MV-4-11 (cell line): ENCODE data around the gene LYSMD2.
A peak's percentile ranks its signal among the peaks of the same experiment; 100 is the strongest.

Experiments used
- DNase-seq: peaks from one replicate; lab custom pipeline; 2025; lab: John Stamatoyannopoulos, UW

The LYSMD2 gene

DNA sequence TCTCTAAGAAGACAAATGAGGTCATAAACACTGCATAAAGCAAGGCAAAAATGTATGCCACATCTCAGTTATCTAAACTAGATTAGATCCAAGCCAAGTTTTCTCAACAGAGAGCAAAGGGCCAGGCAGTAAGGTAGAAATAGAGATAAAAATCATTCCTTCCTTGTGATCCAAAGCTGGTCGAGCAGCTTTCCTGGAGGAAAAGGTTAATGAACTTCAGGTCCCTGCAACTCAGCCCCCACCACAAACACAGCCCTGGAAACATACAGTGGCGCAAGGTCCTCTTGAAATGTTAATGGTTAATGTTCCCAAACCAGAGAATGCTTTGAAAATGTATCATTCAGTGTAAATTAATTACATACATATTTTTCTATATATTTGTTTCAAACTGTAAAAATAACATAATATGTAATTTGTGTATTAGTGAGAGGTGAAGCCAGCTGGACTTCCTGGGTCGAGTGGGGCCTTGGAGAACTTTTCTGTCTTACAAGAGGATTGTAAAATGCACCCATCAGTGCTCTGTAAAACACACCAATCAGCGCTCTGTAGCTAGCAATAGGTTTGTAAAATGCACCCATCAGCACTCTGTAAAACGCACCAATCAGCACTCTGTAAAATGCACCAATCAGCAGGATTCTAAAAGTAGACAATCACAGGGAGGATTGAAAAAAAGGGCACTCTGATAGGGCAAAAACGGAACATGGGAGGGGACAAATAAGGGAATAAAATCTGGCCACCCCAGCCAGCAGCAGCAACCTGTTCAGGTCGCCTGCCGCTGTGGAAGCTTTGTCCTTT lies 17.1 kb downstream of the LYSMD2 start:
- DNase-seq, result no peak

DNA sequence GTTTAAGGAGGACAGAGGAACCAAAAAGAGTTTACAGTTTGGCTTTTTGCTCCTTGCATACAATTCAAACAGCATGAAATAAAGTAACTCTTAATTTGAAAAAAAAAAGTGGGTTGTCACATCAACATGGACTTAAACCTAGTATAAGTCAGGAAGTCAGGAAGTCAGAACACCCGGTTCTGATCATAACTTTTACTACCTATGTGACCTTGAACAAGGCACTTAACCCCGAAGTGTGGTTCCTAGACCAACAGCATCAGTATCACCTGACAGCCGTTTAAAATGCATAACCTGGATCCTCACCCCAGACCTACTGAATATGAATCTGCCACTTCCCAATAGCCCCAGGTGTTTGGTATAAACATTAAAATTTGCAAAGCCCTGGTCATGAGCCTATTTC lies 18.7 kb downstream of the LYSMD2 start:
- no peak for DNase-seq

DNA sequence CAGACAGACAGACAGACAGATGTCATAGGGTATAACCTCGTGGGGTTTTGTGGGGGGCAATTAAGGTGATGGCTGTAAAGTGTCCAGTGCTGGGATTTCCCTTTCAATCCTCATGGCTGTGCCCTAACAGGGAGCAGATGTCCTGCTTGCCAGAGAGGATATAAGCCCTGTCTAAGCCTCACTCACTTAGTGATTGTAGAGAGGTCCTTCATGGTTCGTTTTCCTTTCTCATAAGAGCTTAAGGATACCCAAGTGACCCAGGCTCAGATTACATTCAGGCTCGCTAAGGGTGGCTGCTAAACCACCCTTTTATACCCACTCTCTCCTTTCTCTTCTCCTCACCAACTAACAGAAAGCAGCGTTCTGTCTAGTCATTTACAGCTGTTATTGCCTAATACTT lies 19.2 kb downstream of the LYSMD2 start:
- no peak for DNase-seq

DNA sequence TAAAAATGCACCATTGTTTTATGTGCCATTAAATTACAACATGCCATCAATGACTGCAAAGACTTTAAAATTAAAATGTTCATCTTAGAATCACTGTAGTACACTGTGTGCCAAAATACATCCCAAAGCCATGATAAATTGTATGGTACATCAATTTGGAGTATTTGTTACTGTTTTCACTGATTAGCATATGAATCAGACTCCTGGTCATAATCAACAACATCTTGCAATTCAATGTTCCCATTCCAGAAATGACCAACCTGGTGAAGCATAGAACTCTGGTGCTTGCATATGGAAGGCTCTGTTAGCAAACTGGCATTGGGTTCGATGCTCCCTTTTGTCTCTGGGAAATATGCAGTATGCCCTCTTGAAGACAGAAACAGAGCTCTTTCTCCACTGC lies 22.5 kb downstream of the LYSMD2 start:
- DNase-seq, result no peak

DNA sequence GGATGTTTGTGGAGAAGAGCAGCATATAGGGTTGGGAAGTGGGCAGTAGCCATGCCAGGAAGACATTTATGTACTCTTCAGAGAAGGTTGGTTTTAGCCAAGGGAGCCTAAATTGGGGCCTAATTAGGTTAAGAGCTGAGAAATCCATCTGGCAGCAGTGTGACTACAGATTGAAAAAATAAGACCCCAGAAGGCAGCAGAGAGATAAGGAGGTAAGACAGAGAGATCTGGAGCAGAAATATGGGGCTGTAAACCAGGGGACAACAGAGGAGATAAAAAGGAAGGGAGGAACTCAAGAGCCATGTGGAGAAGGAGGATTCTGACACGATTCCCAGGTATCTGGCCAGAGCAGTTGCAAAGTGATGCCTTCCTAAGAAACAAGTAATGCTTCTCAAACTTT lies 23.3 kb downstream of the LYSMD2 start:
- no peak for DNase-seq

DNA sequence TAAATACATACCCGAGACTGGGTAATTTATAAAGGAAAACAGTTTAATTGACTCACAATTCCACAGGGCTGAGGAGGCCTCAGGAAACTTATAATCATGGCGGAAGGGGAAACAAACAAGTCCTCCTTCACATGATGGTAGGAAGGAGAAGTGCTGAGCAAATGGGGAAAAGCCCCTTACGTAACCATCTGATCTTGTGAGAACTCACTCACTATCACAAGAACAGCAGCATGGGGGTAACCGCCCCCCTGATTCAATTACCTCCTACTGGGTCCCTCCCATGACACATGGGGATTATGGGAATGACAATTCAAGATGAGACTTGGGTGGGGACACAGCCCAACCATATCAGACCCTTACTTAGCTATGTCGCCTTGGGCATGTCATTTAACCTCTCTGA lies 28.4 kb downstream of the LYSMD2 start:
- DNase-seq, result peak; percentile 13

DNA sequence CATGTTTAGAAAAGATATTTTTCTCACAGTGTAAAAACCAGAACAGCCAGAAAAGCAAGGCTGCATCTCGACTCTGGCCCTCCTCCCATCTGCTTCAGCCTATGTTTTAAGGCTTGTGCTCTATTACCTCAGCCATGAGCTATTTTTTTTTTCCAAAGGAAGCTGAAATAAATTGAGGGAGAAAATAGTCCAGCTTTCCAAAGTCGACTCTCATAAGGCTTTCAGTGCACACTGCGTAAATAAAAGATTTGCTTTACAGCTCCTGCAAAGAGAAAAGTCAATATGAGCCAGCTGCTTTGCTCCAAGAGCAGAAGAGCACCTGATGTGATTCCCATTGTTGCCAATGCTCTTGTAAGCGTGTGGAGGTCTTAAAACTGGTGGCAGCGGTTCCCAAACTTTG lies 29.4 kb downstream of the LYSMD2 start:
- DNase-seq, result no peak

DNA sequence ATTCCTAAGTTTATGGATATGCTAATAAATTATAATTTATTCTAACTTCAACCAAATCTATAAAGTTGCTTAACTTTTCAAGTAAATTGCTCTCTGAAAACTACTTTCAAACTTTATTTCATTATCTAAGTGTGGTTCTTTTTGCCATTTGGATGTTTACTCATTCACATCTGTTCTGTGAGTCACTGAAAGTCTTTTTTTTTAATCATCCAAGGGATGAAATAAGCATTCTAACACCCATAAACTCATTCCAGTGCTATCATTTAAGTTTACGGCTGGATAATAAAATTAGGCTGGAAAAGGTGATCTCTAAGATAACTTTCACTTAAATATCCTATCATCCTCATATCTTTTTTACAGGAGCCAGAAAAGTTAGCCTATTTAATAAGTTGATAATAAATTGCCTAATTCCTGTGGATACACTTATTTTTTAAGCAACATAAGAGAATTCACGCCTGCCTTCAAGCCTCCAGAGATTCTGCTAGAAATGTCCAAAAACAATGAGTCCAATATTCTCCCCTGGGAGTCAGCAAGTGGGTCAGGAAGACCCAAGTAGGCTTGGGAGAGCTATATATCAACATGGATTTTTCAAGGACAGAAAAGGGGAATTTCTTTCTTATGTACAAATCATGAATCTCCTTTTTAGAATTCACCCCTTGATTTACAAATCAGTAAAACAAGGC lies 30.4 kb downstream of the LYSMD2 start:
- no peak for DNase-seq

DNA sequence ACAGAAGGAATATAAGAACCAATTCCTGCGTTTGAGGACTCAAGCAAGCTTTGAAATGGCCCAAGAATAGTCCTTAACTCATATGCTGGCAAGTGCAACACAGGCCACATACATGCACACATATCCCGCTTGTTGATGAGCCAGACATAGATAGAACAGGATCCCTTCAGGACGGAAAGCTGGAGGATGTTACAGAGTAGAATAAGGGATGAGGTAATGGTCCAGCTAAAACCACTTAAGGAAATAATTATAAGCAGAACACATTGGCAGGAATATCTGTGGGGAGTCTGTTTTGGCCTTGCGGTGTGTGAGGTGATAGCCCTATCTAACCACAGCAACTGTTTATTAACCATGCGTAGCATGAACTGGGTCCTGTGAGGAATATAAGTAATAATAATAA lies 31.2 kb downstream of the LYSMD2 start:
- no peak for DNase-seq

DNA sequence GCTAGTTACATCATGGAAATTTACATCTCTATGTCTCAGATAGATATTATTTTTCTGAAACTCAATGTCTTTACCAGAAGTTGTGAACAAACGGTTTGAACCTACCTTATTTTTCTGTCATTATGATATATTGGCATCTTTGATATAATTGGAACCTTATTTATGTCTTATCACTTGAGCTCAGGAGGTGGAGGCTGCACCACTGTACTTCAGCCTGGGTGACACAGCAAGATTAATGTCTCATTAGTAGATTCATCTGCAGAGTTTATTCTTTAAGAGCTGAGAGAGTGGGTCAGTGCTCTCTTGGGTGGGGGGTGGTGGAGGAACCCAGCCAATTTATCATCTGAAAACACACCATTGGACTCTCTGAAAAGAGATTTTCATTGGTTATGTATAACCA lies 34.7 kb downstream of the LYSMD2 start:
- DNase-seq, result no peak

DNA sequence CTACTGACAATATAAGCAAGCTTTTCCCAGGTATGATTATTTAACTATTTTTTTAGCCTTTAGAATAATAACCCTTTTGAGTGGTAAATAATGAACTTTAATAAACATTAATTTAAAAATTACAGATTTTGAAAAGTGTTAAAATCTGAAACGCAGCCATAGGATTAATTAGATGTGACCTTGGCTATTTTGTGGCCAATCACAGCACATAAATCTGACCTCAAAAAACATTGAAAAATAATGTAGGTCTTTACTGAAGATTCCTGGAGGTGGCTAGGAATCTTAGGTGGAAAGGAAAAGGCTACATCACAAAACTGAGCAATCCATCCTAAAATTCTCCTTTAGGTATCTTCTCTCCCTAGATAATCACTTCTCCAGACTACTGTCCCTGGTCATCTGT lies 38.1 kb downstream of the LYSMD2 start:
- no peak for DNase-seq

DNA sequence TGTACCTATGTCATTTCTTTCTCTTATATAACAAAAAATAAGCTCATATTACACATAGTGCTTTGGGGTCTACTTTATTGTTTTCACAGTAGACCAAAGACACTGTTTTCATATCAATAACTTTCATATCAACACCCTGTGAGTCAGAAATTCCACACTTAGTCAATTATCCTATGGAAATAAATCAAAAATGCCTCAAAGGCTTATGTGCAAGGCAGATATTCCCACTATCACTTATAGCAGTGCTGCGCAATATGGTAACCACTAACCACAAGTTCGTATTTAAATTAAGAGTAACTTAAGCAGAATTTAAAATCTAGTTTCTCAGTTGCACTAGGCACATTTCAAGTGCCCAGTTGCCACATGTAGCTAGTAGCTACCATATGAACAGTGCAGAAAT lies 40.3 kb downstream of the LYSMD2 start:
- peak; percentile 76 for DNase-seq

DNA sequence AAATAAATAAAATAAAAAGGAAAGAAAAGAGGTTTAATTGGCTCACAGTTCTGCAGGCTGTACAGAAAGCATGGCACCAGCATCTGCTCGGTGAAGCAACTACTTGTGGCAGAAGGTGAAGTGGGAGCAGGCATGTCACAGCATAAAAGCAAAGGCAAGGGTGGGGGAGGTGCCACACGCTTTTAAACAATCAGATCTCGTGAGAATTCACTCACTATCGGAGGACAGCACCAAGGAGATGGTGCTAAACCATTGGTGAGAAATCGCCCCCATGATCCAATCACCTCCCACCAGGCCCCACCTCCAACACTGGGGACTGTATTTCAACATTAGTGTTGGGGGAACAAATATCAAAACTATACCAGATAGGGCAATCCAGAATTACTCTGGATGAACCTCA lies 40.9 kb downstream of the LYSMD2 start:
- DNase-seq, result no peak

DNA sequence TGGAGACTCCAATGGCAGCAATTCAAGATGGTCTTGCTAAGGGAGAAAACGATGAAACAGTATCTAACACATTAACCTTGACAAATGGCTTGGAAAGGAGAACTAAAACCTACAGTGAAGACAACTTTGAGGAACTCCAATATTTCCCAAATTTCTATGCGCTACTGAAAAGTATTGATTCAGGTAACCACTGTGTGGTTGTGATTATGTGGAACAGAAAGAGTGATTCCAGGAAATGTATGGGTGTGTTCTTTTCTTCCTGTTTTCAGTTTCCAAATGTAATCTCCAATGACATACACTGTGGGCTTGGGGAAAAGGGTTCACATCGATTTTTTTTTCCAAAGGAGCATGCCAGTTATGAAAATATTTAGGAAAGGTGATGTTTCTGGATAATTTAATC lies 45.3 kb downstream of the LYSMD2 start:
- DNase-seq, result peak; percentile 92

DNA sequence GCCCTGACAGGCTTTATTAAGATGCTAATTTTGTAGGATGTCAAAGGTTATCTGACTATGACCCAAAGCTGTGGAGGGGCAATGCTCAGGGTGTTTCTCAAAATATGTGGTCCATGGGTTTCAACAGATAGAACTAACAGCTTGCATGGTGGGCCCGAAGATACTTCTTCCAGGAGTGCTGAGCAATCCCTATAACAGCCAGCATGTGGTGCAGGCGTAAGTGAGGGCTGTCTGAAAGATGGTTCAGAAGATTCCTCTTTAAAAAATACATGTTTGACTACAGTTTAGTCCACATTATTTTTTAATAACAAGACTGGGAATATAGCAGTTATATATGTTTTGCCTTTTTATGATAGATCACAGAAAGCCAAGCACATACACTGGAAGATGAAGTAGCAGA lies 48.6 kb downstream of the LYSMD2 start:
- no peak for DNase-seq

DNA sequence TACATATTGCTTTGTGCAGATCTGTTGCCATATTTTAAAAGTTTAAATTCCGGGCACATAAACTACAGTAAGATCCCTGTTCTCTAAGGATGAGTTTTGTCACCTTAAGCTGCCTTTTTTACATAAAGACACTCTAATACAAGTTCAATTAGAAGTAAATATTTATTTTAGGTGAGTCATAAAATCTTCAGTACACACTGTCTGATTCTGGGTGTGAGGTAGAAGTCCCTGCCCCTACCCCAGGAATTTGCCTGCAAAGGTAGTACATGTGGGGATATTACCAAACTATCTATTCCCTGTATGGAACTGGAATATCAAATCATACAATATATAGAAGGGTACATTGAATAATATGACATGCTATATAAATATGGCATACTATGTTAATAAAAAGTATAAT lies 49.9 kb downstream of the LYSMD2 start:
- no peak for DNase-seq

DNA sequence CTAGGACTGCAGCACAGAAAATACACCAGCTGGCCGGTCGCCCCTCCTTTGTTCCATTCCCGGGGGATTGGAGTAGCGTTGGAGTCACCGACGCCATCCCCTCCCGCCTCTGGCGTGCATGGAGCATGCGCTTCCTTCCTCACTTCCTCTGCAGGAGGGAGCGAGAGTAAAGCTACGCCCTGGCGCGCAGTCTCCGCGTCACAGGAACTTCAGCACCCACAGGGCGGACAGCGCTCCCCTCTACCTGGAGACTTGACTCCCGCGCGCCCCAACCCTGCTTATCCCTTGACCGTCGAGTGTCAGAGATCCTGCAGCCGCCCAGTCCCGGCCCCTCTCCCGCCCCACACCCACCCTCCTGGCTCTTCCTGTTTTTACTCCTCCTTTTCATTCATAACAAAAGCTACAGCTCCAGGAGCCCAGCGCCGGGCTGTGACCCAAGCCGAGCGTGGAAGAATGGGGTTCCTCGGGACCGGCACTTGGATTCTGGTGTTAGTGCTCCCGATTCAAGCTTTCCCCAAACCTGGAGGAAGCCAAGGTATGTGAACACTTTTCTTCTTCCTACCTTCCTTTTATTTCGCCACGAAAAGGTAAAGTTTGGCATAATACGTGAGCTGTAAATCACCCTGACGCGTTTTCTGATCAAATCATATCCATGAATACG lies 56.0 kb downstream of the LYSMD2 start, which contains the start of gene SCG3:
Gene SCG3, plus strand, starts transcription at position 201 of the 661 bp plus-strand sequence. Its CDS starts 253 bp downstream, at position 454.
- DNase-seq, result peak; percentile 77

DNA sequence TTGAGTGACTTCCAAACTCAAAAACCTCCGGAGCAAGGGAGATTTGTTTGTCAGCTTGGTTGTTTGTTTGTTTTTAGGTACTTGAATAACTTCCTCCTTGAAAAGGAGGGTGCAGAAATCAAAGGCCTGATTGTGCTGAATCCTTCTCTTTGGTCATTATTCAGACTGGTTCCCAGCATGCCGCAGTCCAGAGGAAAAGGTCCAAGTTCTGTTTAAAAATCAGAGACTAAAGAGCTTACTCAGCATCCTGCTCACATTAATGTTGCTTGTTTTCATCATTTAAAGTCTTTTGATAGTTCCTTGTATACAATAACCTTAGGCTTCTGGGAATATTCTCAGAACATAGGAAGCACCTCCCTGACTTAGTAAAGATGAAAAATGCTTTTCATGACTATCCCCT lies 57.1 kb downstream of the LYSMD2 start:
- DNase-seq, result no peak

DNA sequence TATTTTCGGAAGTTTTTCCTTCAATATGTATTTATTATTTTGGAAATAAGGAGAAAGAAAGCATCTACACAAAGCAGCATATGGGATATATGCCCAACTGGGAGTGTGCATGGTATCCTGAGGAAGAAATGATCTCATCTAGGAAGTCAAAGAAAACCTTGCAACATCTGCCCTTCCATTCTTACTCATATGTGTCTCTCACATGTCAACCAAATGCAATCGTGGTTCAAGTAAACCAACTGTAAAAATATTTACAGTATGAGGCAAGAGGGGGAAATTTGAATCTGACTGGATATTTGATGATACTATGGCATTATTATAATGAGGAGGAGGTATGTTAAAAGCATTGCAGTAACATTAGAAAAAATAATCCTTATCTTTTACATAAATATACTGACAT lies 59.4 kb downstream of the LYSMD2 start:
- DNase-seq, result peak; percentile 60

DNA sequence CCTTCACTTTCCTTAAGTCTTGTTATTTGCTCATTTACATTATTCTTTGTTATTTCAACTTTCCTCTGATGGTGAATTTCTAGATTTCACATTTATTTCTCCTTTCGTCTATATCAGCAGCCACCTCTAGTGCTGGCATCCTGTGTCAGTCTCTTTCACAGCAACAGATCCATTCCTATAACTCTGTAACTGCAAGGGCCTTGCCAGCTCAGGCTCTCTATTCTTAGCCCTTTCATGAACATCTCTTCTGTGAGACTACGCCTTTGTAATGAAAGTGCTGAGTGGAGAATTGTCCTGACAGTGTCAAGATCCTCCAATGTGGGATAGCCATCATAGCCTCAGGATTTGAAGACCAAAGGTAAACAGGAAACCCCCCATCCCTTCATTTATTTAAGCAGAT lies 60.0 kb downstream of the LYSMD2 start:
- no peak for DNase-seq

DNA sequence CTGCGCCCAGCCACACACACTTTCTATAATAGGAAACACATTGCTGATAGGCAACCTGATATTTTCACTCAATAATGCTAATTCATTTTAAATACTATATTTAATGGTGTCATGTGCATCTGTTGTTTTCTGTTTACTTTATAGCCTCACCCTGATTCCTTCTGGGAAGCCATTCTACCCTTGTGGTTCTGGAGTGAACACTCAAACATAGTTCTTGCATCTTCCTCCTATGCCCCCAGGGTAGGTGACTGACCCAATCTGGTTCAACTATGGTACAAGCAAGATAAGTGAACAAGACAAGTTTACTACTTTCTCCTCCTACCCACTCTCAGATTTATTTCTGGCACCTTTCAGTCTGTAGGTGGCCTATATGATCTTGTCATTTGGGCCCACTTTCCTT lies 60.4 kb downstream of the LYSMD2 start:
- no peak for DNase-seq

DNA sequence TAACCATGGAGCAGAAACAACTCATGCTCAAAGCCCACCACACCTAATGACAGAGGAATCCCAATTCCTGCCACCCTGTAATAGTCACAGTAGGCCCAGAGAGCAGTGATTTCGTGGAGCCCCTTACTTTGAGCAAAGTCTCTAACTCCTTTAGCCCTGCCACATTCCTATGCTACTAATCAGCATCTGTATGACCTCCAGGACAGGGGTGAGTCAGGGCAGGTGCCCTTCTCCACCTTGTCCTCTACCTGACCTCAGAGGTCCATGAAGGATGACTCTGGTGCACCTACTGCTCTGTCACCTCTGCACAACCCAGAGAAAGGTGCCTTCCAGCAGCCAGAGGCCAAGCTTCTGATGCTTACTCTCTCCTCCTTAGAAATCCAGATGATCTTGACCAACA lies 62.2 kb downstream of the LYSMD2 start:
- DNase-seq, result no peak
